H54 (cell line): ENCODE measurements around the gene TMEFF2.

Experiments used
- DNase-seq: peaks from one replicate; pipeline ENCODE4 v3.0.0; 2011; ENCODE audit warnings: low spot score, mixed read lengths; ENCODE audit not compliant: insufficient read length
- FAIRE-seq: peaks from 3 replicates; lab custom pipeline; 2011; peaks lifted over from hg19 to GRCh38; lab: Jason Lieb, UNC
- POLR2A ChIP-seq: IDR thresholded peaks from 2 replicates; pipeline ENCODE4 v1.6.1; 2011; ENCODE audit warnings: low read depth, mild to moderate bottlenecking, low read length

The TMEFF2 gene

GRCh38 chr2:191985740-191986139 lies 209.0 kb downstream of the TMEFF2 start:
- DNase-seq: no peak
- TF ChIP-seq POLR2A: no peak
- peak; percentile 33 for FAIRE-seq

- DNase-seq (no peak), FAIRE-seq (no peak)
- no peak for TF ChIP-seq POLR2A
These were observed 211.1 kb downstream of the TMEFF2 start for GRCh38 chr2:191983591-191983990.

DNA sequence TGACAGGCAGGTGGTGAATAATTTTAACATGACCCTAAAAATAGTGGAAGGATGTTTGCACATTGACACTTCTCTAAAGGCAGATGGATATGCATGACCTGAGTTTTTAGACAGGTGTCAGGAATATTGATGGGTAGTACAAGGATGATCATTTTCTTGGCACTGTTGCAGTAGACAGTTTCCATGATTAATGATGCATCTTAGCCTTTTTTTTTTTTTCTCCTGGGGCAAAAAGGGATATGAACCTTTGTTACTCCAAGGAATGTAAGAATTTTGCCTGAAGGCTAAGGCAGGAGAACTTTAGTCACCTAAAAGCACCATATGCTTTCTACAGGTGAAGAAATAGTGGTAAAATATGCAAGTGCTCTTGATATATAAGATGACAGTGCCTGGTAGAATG lies 211.5 kb downstream of the TMEFF2 start:
- FAIRE-seq: no peak
- DNase-seq: no peak

GRCh38 chr2:191981706-191982105 lies 213.0 kb downstream of the TMEFF2 start:
- TF ChIP-seq POLR2A: no peak
- no peak for DNase-seq
- no peak for FAIRE-seq

More for the DNA sequence above, 211.5 kb downstream of the TMEFF2 start:
- TF ChIP-seq POLR2A: no peak

- no peak for FAIRE-seq
- no peak for DNase-seq
- TF ChIP-seq POLR2A: no peak
These were observed 214.2 kb downstream of the TMEFF2 start for GRCh38 chr2:191980483-191980882.

DNA sequence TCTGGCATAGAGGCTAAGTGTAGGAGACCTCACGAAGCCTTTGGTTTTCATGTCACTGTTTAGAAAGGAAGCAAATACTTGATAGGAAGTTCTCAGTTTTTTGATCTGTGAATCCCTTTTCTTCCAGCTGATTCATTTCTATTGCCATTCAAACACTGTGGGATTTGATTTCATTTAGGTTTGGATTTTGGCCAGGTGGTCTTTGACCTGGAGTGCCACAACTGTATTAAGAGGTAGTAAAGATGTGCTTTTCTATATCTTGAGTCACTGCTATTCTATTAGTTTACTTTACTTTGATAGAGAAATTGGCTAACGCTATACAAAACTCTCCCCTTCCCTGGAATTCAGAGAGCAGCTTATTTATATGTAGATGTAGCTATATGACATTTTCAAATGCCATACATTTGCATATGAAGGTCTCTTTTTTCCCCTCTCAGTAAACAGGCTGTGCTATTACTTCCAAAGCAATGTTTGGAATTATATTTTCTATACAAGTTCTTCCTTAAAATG lies 215.5 kb downstream of the TMEFF2 start:
- TF ChIP-seq POLR2A: no peak
- DNase-seq: no peak
- no peak for FAIRE-seq

DNA sequence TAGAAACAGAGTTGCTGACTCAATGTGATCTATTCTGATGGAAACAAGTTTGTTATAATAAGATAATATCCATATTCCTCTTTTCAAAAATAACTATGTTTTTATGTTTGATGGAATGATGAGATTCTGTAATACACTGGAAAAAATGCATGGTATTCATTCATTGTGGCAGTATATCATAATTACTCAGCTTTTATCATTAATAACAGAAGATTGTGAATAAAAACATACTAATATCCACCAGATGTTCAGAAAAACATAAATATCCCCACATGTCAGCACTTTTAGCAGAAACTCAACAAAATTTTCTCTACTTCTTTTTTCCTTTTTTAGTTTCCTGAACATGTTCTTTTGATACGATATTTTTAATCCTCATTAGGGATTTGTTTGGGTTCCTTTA lies 217.0 kb downstream of the TMEFF2 start:
- DNase-seq (no peak), FAIRE-seq (no peak)

GRCh38 chr2:191976436-191976835 lies 218.3 kb downstream of the TMEFF2 start:
- DNase-seq (no peak), FAIRE-seq (no peak)
- no peak for TF ChIP-seq POLR2A

More for the DNA sequence above, 217.0 kb downstream of the TMEFF2 start:
- TF ChIP-seq POLR2A: no peak

DNA sequence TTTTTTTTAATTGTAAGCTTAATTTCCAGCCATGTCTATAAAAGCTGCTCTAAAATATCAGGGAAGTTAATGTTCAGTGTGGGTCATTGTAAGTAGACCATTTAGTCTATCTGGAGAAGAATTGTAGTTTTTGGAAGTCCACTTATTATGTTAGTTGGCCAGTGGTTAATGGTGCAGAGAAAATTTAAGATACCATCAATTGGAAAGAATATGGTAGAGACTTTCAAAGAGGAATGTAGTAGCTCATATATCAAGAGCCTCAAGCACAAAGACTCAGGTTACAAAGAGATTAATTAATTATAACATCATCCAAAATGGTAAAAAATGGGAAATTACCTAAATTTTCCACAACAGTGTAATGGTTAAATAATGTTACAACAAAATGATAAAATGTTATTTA lies 220.1 kb downstream of the TMEFF2 start:
- DNase-seq (no peak), FAIRE-seq (no peak)
- no peak for TF ChIP-seq POLR2A

- DNase-seq (no peak), FAIRE-seq (no peak)
- no peak for TF ChIP-seq POLR2A
These were observed 223.9 kb downstream of the TMEFF2 start for GRCh38 chr2:191970867-191971266.

DNA sequence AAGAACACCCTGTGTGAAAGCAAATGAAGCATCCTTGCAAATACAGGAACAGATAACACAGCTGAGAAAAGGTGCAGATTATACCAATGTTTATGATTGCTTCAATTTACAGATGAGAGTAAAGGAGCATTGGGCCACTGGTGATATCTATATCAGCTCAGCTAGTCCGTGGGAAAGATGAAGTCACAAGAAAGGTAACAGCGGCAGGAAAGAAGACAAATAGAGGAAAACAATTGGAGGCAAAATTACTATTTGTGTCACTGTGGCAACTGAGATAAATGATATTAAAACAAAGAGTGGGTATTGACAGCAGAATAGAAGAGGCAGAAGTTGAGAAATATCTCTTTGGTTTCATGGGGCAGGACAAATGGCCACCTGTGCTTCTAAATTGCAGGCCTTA lies 226.6 kb downstream of the TMEFF2 start:
- TF ChIP-seq POLR2A: no peak
- no peak for DNase-seq
- no peak for FAIRE-seq

GRCh38 chr2:191965733-191966132 lies 229.0 kb downstream of the TMEFF2 start:
- no peak for TF ChIP-seq POLR2A
- DNase-seq (no peak), FAIRE-seq (no peak)

DNA sequence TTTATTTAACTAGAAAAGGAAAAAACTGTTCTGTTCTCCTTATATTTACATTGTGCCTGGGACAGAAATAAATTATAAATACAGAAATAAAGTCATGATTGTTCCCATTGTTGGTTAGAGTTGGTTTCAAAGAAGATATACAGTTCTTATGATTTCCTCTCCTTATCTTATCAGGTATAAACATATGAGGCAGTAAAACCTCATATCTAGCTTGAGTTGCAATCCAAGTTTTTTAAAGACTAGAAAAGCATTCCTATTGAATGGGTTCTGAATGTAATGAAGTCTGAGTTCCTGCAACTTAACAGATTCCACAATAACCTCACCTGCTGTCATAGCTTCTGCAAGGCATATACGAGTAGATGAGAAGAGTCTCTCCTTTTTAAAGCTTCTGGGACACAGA lies 233.2 kb downstream of the TMEFF2 start:
- no peak for FAIRE-seq
- no peak for TF ChIP-seq POLR2A
- DNase-seq: no peak

DNA sequence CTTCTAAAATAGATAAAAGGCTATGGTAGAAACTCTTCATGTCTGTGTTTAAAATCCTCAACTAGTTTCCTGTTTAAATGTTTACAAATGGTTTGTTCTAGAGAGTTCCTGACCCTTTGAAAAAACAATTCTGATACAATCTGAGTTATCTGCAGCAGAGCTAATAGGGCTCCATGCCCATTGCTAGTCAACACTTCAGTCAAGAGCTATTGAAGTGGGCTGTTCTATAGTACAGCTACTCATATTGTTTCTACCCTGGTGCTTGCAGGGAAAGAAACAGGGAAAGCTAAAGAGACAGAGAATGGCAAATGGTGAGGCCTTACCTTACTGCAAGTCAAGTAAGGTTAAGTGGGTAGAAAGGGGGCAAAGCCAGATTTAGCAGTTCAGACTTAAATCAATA lies 235.5 kb downstream of the TMEFF2 start:
- TF ChIP-seq POLR2A: no peak
- FAIRE-seq (no peak), DNase-seq (no peak)

- TF ChIP-seq POLR2A: no peak
- DNase-seq: no peak
- FAIRE-seq: no peak
These were observed 236.5 kb downstream of the TMEFF2 start for GRCh38 chr2:191957996-191958860.
